RWPE1 (cell line): Measurements from ENCODE around the gene ST3GAL3.

ENCODE experiments used
- CTCF ChIA-PET: fragments of 350-600 bp; sonication (Branson Sonifier 250); formaldehyde crosslinking; extraction: SDS; loops from one replicate; lab custom pipeline; 2021; lab: Yijun Ruan, JAX
- POLR2A ChIA-PET: fragments of 400-600 bp; formaldehyde crosslinking; extraction: SDS; loops from one replicate; lab custom pipeline; 2020; ENCODE audit warnings: antibody characterized with exemption; ENCODE audit not compliant: low non-redundant PET; lab: Yijun Ruan, JAX
- DNase-seq: peaks from one replicate; pipeline ENCODE4 v3.0.0; 2012; ENCODE audit warnings: low spot score
- H3K27ac ChIP-seq: fragments of 450-650 bp; 2 replicates; pipeline ENCODE4 v1.5.1; 2017
- TF ChIP-seq, protein P1 (sequence below): fragments of 450-650 bp; conservative IDR thresholded peaks from 2 replicates; pipeline ENCODE4 v1.5.1; 2017; ENCODE audit warnings: low read depth, mild to moderate bottlenecking

ST3GAL3 gene

DNA sequence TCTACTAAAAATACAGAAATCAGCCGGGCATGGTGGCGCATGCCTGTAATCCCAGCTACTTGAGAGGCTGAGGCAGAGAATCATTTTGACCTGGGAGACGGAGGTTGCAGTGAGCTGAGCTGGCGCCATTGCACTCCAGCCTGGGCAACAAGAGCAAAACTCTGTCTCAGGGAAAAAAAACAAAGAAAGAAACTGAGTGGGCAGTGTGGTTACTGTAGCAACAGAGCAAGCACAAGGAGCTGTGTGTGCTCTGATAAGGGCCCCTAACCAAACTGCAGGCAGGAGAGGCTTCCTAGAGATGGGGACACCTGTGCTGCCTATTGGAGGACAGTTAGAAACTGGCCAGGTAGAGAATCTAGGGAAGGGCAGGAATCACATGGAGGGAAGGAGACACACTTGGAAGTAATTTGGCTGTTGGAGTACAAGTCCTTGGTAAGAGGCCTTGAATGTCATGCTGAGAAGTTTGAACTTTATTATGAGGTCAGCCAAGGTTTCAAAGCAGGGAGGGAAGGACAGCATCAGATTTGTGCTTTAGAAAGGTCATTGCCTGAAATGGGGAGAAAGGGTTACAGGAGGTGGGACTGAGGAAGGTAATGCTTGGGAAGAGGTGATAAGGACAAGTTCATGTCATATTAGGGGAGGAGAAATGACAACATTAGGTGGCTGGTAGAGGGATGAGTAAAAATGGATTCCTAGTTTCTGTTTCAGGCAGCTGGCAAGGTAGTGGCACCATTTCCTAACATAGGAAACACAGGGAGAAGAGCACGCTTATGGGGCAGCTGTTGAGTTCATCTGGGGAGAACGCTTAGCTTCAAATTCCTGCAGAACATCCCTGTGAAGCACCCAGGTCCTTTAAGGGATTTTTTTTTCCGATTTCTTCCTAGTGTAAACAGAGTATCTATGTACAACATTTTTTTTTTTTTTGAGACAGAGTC lies 157.0 kb downstream of the ST3GAL3 start:
- no peak for DNase-seq
- peak overlapping the region; percentile 31 for H3K27ac ChIP-seq
- TF ChIP-seq, protein P1, sequence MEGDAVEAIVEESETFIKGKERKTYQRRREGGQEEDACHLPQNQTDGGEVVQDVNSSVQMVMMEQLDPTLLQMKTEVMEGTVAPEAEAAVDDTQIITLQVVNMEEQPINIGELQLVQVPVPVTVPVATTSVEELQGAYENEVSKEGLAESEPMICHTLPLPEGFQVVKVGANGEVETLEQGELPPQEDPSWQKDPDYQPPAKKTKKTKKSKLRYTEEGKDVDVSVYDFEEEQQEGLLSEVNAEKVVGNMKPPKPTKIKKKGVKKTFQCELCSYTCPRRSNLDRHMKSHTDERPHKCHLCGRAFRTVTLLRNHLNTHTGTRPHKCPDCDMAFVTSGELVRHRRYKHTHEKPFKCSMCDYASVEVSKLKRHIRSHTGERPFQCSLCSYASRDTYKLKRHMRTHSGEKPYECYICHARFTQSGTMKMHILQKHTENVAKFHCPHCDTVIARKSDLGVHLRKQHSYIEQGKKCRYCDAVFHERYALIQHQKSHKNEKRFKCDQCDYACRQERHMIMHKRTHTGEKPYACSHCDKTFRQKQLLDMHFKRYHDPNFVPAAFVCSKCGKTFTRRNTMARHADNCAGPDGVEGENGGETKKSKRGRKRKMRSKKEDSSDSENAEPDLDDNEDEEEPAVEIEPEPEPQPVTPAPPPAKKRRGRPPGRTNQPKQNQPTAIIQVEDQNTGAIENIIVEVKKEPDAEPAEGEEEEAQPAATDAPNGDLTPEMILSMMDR: no peak
- CTCF ChIA-PET: interaction anchor here (0.7 kb wide), 1 partner anchor 772 kb away, joined by 3 read pairs; no protein-coding TSS in a partner anchor
- POLR2A ChIA-PET: no interaction called here

DNA sequence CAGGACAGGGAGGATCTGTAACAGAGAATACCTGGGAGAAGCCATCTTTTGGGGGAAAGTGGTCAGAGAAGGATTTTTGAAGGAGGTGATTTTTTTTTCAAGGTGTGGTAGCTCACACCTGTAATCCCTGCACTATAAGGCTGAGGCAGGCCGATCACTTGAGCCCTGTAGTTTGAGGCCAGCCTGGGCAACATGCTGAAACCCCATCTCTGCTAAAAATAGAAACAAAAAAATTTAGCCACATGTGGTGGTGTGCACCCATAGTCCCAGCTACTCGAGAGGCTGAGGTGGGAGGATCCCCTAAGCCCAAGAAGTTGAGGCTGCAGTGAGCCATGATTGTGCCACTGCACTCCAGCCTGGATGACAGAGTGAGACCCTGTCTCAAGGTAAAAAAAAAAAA lies 158.9 kb downstream of the ST3GAL3 start:
- POLR2A ChIA-PET: no interaction called here
- DNase-seq: no peak
- TF ChIP-seq, protein P1: no peak
- CTCF ChIA-PET: no interaction called here
- H3K27ac ChIP-seq: peak overlapping the region; percentile 22; the same call in 1 of the 2 replicates

- H3K27ac ChIP-seq: no peak overlapping the region
- ChIA-PET CTCF (no interaction called here), POLR2A (interaction anchor here (0.6 kb wide), 1 partner anchor 196 kb away, joined by 4 read pairs; no protein-coding TSS in a partner anchor)
- TF ChIP-seq, protein P1: no peak
- peak; percentile 54 for DNase-seq
Observed at GRCh38 chr1:43867976-43868740, 160.8 kb downstream of the ST3GAL3 start.

DNA sequence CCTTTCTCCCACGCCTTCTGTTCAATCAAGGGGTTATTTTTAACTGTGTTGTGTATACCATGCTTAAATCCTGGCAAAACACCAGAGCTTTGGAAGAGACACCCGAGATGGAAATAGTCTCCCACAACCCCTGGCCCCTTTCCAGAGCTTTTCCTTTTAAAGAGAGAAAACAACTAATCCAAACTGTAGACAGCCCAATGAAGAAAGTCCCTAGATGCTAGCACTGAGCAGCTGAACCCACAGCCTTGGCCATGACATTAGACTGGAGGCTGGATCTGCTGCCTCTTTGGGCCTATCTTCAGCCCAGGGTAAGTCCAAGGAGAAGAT lies 161.4 kb downstream of the ST3GAL3 start:
- POLR2A ChIA-PET: no interaction called here
- no peak for DNase-seq
- CTCF ChIA-PET: no interaction called here
- TF ChIP-seq, protein P1: no peak
- H3K27ac ChIP-seq: no peak overlapping the region

- TF ChIP-seq, protein P1: no peak
- no peak for DNase-seq
- CTCF ChIA-PET: no interaction called here
- no peak overlapping the region for H3K27ac ChIP-seq
- POLR2A ChIA-PET: no interaction called here
Observed at GRCh38 chr1:43870306-43870705, 163.0 kb downstream of the ST3GAL3 start.

DNA sequence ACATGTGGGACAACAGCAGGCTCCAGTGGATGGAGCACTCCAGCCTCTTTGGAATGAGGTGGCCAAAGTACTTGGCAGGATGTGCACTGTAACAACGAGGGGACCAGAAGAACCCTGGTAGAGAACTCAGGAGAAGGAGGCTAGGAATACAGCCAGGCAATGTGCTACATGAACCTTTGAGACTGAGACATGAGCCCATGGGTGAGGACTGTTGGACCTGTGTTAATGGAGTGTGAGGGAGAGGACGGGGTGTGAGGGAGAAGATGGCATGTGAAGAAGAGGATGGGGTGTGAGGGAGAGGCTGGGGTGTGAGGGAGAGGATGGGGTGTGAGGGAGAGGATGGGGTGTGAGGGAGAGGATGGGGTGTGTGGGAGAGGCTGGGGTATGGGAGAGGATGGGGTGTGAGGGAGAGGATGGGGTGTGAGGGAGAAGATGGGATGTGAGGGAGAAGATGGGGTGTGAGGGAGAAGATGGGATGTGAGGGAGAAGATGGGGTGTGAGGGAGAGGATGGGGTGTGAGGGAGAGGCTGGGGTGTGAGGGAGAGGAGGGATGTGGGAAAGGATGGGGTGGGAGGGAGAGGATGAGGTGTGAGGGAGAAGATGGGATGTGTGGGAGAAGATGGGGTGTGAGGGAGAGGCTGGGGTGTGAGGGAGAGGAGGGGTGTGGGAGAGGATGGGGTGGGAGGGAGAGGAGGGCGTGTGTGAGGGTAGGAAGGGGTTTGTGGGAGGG lies 164.0 kb downstream of the ST3GAL3 start:
- no peak for DNase-seq
- CTCF ChIA-PET: interaction anchor here (0.6 kb wide), 1 partner anchor 40 kb away, joined by 4 read pairs; no protein-coding TSS in a partner anchor
- H3K27ac ChIP-seq: no peak overlapping the region
- TF ChIP-seq, protein P1: no peak
- POLR2A ChIA-PET: no interaction called here
